ENCODE measurements around the gene CCDC13. TPM values are rescaled to one million over a fixed set of nuclear protein-coding genes. Genes with fewer than 3 reads are reported as not detected.

Gene CCDC13
- total RNA-seq, 1 donor from 2014 or later, result 1.3 TPM

DNA sequence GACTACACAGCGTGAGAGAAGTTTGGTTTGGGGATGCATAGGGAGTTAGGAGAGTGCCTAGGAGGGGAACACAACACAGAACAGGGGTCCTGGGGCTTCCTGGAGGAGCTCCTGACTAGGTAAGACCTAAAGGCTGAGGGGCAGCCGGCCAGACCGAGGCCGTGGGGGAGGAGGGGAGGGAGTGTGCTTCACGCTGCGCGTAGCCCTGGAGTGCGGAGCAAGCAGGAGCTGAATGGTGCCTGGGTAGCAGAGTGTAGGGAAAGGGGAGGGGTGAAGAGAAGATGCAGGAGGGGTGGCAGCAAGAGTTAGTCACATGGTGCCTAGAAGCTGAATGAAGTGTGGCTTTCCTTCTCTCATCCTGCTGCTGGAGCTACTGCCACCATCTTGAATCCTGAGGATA lies 38.0 kb downstream of the CCDC13 start:
- no peak for DNase-seq (ENCODE audit: low read depth)
- Mint-ChIP-seq H3K4me3 (ENCODE audit: unreplicated experiment) (no peak overlapping the region), H3K4me1 (ENCODE audit: low read depth, unreplicated experiment) (no peaks in the 10 kb centered on the region)

DNA sequence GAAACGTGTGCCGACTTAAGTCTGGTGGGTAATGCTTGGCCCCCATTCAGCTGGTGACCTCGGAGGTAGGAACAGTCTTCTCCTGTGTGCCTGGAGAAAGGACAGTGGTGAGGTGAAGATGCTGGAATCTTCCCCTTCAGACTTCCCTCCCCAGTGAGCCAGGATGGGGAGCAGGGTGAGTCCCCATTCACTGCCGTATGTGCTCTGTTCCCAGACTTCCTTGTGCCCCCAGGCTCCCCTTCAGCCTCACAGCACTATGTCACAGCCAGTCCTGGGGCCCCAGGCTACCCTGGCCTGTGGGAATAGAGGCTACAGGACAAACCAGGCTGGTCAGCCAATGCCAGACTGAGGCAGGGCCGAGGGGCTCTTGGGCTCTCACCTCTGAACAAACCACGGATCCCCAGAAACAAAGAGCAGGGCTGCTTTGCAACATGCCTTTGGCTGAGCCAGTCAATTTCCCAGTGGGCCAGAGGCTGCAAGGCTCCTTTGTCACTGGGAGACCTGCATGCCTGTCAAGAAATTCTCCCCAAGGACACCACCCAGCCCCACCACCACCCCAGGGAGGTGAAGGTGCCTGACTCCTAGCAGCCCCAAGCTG lies 38.7 kb downstream of the CCDC13 start:
- no peaks in the 10 kb centered on the region for H3K27me3 ChIP-seq (ENCODE audit: insufficient read depth, low read length)
- no peaks in the 10 kb centered on the region for H3K9me3 ChIP-seq (ENCODE audit: insufficient read depth, low read depth, low read length)
- no peak for FAIRE-seq
- Mint-ChIP-seq H3K4me3 (ENCODE audit: unreplicated experiment) (no peak overlapping the region), H3K4me1 (ENCODE audit: low read depth, unreplicated experiment) (no peaks in the 10 kb centered on the region), H3K36me3 (ENCODE audit: low read depth, unreplicated experiment) (no peaks in the 10 kb centered on the region), H3K9me3 (ENCODE audit: unreplicated experiment) (peaks cover 12% of the 10 kb centered on the region), H3K27me3 (ENCODE audit: low read depth, unreplicated experiment) (peaks cover 22% of the 10 kb centered on the region), H3K27ac (ENCODE audit: unreplicated experiment) (no peak overlapping the region)
- no peak overlapping the region for H3K27ac ChIP-seq (ENCODE audit: low read depth, low read length)
- no peaks in the 10 kb centered on the region for H3K4me1 ChIP-seq (ENCODE audit: insufficient read depth, low read length)
- no peak for DNase-seq (ENCODE audit: low read depth)
- H4K20me1 ChIP-seq (ENCODE audit: insufficient read depth, low read length), result no peaks in the 10 kb centered on the region
- H3K4me2 ChIP-seq (ENCODE audit: low read length), result no peak overlapping the region
- no peak overlapping the region for H3K9ac ChIP-seq (ENCODE audit: low read length)
- no peaks in the 10 kb centered on the region for H3K79me2 ChIP-seq (ENCODE audit: insufficient read depth, low read length)
- no peak overlapping the region for H3K4me3 ChIP-seq (ENCODE audit: insufficient read depth, low read depth, low read length)
- no peak for TF ChIP-seq EZH2 (IDR thresholded peaks at IDR 0.05; ENCODE audit: insufficient read depth, low read length)
- TF ChIP-seq, protein P1, sequence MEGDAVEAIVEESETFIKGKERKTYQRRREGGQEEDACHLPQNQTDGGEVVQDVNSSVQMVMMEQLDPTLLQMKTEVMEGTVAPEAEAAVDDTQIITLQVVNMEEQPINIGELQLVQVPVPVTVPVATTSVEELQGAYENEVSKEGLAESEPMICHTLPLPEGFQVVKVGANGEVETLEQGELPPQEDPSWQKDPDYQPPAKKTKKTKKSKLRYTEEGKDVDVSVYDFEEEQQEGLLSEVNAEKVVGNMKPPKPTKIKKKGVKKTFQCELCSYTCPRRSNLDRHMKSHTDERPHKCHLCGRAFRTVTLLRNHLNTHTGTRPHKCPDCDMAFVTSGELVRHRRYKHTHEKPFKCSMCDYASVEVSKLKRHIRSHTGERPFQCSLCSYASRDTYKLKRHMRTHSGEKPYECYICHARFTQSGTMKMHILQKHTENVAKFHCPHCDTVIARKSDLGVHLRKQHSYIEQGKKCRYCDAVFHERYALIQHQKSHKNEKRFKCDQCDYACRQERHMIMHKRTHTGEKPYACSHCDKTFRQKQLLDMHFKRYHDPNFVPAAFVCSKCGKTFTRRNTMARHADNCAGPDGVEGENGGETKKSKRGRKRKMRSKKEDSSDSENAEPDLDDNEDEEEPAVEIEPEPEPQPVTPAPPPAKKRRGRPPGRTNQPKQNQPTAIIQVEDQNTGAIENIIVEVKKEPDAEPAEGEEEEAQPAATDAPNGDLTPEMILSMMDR (IDR thresholded peaks at IDR 0.05; ENCODE audit: insufficient read depth, low read depth, low read length), result no peak
- H3K36me3 ChIP-seq (ENCODE audit: insufficient read depth, low read length), result no peaks in the 10 kb centered on the region
- no peak overlapping the region for H2AFZ ChIP-seq (ENCODE audit: low read depth, low read length)

More for the DNA sequence above, 38.0 kb downstream of the CCDC13 start:
- H3K36me3 ChIP-seq (ENCODE audit: insufficient read depth, low read length), result no peaks in the 10 kb centered on the region
- no peaks in the 10 kb centered on the region for H3K36me3 Mint-ChIP-seq (ENCODE audit: low read depth, unreplicated experiment)
- H3K79me2 ChIP-seq (ENCODE audit: insufficient read depth, low read length), result no peaks in the 10 kb centered on the region
- no peaks in the 10 kb centered on the region for H3K4me1 ChIP-seq (ENCODE audit: insufficient read depth, low read length)
- peaks cover 17% of the 10 kb centered on the region for H3K27me3 Mint-ChIP-seq (ENCODE audit: low read depth, unreplicated experiment)
- no peak overlapping the region for H3K4me3 ChIP-seq (ENCODE audit: insufficient read depth, low read depth, low read length)
- no peaks in the 10 kb centered on the region for H4K20me1 ChIP-seq (ENCODE audit: insufficient read depth, low read length)
- no peak for FAIRE-seq
- H3K4me2 ChIP-seq (ENCODE audit: low read length), result no peak overlapping the region
- H3K9ac ChIP-seq (ENCODE audit: low read length), result no peak overlapping the region
- H3K27ac Mint-ChIP-seq (ENCODE audit: unreplicated experiment), result no peak overlapping the region
- H3K27me3 ChIP-seq (ENCODE audit: insufficient read depth, low read length), result no peaks in the 10 kb centered on the region
- TF ChIP-seq, protein P1 (IDR thresholded peaks at IDR 0.05; ENCODE audit: insufficient read depth, low read depth, low read length), result no peak
- TF ChIP-seq EZH2 (IDR thresholded peaks at IDR 0.05; ENCODE audit: insufficient read depth, low read length), result no peak
- no peaks in the 10 kb centered on the region for H3K9me3 ChIP-seq (ENCODE audit: insufficient read depth, low read depth, low read length)
- no peak overlapping the region for H3K27ac ChIP-seq (ENCODE audit: low read depth, low read length)
- H3K9me3 Mint-ChIP-seq (ENCODE audit: unreplicated experiment), result peaks cover 9% of the 10 kb centered on the region
- no peak overlapping the region for H2AFZ ChIP-seq (ENCODE audit: low read depth, low read length)

DNA sequence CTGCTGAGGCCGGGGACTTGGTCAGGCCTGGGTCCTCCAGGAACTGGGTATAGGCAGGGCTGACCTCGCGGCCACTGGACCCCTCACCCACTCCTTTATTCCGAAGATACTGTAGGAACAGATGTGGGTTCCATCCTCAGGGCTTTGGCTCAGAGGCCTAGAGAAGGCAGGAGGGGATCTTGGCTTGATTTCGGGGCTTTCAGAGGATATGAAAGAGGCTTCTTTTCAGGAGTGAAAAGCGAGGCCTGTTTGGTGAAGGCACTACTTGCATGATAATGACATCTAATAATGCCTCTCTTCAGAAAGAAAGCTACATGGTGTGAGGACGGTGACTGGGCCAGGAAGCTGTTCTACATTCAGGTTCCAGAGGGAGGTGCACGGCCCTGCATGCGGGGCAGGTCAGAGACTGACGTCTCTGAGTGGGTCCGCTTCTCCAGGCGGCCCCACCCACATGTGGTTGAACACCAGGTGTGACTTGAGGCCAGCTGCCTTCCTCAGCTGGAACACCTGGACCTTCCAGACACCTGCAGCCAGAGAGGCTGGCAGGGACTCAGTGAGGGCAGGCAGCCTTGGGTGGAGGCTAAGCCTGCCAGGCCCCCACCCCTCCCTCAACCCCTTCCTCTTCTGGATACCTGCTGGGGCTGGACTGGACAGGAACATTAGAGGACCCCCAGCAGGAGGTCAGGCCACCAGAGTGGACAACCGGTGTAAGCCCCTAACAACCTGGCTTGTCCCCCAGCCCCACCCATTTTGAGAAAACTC lies 39.4 kb downstream of the CCDC13 start:
- FAIRE-seq (no peak), DNase-seq (ENCODE audit: low read depth) (no peak)
- TF ChIP-seq EZH2 (IDR thresholded peaks at IDR 0.05; ENCODE audit: insufficient read depth, low read length), result no peak
- TF ChIP-seq, protein P1 (IDR thresholded peaks at IDR 0.05; ENCODE audit: insufficient read depth, low read depth, low read length), result no peak
- no peak overlapping the region for H2AFZ ChIP-seq (ENCODE audit: low read depth, low read length)
- H3K9me3 ChIP-seq (ENCODE audit: insufficient read depth, low read depth, low read length), result peaks cover 4% of the 10 kb centered on the region
- H3K79me2 ChIP-seq (ENCODE audit: insufficient read depth, low read length), result no peaks in the 10 kb centered on the region
- peaks cover 21% of the 10 kb centered on the region for H3K27me3 Mint-ChIP-seq (ENCODE audit: low read depth, unreplicated experiment)
- no peaks in the 10 kb centered on the region for H3K4me1 Mint-ChIP-seq (ENCODE audit: low read depth, unreplicated experiment)
- no peak overlapping the region for H3K4me2 ChIP-seq (ENCODE audit: low read length)
- H3K9me3 Mint-ChIP-seq (ENCODE audit: unreplicated experiment), result peaks cover 10% of the 10 kb centered on the region
- H3K27me3 ChIP-seq (ENCODE audit: insufficient read depth, low read length), result no peaks in the 10 kb centered on the region
- no peak overlapping the region for H3K4me3 Mint-ChIP-seq (ENCODE audit: unreplicated experiment)
- no peaks in the 10 kb centered on the region for H4K20me1 ChIP-seq (ENCODE audit: insufficient read depth, low read length)
- H3K27ac Mint-ChIP-seq (ENCODE audit: unreplicated experiment), result no peak overlapping the region
- H3K36me3 Mint-ChIP-seq (ENCODE audit: low read depth, unreplicated experiment), result no peaks in the 10 kb centered on the region
- H3K36me3 ChIP-seq (ENCODE audit: insufficient read depth, low read length), result no peaks in the 10 kb centered on the region
- no peak overlapping the region for H3K4me3 ChIP-seq (ENCODE audit: insufficient read depth, low read depth, low read length)
- no peaks in the 10 kb centered on the region for H3K4me1 ChIP-seq (ENCODE audit: insufficient read depth, low read length)
- H3K9ac ChIP-seq (ENCODE audit: low read length), result no peak overlapping the region
- H3K27ac ChIP-seq (ENCODE audit: low read depth, low read length), result no peak overlapping the region
